HG02623 (cell line): ENCODE data around the gene DTX3L.

Experiments
- ATAC-seq: cut with Tn5 transposase; IDR thresholded peaks from one replicate; pipeline ENCODE4 v1.9.1; 2021; ENCODE audit warnings: moderate library complexity; ENCODE audit not compliant: unreplicated experiment

Gene DTX3L

GRCh38 chr3:122564155-122564912 lies at the start of gene DTX3L, which contains the start of gene PARP9:
Gene DTX3L, plus strand, starts transcription at chr3:122564338. Its CDS starts 89 bp downstream, at chr3:122564427.
Gene PARP9, minus strand, starts transcription at chr3:122564300. Its CDS starts 4,680 bp downstream, at chr3:122559620.
- peak; percentile 68 for ATAC-seq

GRCh38 chr3:122515020-122515468 lies 49.1 kb upstream of the DTX3L start:
- peak; percentile 1 for ATAC-seq

DNA sequence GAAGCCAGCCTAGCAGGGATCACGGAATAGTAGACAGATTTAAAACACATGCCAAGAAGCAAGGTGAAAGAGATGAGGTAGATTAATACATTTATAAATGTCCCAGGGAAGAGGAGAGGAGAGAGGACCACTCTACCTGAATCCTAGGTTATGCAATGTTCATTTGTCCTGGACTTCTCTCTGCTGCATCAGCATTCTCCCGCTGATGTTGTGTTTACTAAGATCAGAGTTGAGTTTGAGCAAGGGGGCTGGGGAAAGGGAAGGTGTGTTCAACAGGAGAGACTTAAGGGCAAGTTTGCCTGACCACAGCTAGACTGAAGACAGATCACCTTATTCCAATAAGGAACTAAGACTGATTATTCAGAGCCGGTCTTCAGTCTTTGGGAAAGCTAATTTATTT lies 48.3 kb upstream of the DTX3L start:
- no peak for ATAC-seq

DNA sequence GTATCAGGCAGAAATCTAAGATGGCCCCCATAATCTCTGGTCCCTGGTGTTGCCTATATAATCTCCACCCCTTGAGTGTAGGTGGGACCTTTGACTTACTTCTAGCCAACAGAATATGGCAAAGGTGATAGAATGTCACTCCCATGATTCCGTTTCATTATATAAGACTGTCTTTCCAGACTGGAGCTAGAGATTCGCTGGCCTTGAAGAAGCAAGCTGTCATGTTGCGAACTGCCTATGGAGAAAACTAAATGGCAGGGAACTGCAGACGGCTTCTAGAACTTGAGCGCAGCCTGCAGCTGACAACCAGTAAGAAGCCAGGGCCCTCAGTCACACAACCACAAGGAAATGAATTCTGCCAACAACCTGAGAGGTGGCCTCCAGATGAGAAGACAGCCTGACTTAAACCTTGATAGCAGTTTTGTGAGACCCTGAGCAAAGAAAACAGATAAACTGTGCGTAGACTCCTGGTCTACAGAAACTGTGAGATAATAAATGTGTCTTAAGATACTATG lies 47.2 kb upstream of the DTX3L start:
- ATAC-seq: no peak

DNA sequence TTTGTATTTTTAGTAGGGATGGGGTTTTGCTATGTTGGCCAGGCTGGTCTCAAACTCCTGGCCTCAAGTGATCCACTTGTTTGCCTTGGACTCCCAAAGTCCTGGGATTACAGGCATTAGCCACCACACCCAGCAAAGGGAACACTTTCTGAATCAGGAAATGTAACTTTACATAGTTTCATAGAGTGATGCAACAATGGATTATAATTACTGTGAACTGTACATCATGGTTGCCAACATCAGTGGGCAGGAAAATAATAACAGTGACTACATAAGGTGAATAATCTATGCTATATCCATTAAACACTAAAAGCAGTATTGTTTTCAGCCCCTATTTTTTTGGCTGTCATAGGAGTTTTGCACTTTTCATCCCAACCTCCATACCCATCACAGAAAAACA lies 44.4 kb upstream of the DTX3L start:
- no peak for ATAC-seq

DNA sequence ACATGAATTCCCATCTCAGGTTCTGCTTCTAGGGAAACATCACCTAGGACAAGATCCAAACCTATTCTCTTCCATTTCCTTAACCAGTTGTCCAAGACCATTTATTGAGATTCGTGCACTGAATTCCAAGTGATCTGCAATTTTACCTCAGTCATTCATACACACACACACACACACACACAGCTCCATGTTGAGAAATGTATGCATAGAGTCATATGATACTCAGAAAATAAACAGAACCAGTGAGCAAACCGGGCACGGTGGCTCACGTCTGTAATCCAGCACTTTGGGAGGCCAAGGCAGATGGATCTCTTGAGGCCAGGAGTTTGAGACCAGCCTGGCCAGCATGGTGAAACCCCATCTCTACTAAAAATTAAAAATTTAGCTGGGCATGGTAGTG lies 43.3 kb upstream of the DTX3L start:
- ATAC-seq: no peak

DNA sequence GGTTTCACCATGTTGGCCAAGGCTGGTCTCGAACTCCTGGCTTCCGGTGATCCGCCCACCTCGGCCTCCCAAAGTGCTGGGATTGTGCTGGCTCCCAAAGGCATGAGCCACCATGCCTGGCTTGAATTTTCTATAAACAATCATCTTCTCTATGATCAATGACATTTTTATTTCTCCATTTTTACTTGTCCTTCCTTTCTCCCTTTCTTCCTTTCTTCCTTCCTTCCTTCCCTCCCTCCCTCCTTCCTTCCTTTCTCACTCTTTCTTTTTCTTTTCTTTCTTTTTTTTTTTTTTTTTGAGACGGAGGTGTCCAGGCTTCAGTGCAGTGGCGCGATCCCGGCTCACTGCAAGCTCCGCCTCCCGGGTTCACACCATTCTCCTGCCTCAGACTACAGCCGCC lies 40.8 kb upstream of the DTX3L start:
- ATAC-seq: no peak

GRCh38 chr3:122530164-122530563 lies 34.0 kb upstream of the DTX3L start:
- ATAC-seq: no peak

DNA sequence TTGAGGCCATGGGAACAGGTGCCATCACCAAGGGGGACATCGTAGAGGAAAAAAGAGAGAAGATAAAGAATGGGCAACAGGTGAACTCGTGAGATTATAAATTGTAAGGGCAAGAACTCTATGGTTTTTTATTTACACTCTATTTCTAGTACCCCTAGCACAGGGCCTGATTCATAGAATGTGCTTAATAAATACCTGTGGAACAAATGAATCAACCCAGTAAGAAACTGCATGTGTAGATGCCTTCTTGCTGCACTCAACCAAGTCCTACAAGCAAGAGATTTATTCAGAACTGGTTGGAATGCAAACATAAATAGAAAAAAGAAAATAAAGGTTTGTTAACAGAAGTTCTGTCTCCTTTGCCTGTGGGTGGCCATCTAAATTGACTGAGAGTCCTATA lies 30.7 kb upstream of the DTX3L start:
- ATAC-seq: no peak

- peak; percentile 98 for ATAC-seq
These were observed 30.2 kb upstream of the DTX3L start for GRCh38 chr3:122533931-122534334.

GRCh38 chr3:122535964-122536631 lies 28.0 kb upstream of the DTX3L start:
- ATAC-seq: no peak

DNA sequence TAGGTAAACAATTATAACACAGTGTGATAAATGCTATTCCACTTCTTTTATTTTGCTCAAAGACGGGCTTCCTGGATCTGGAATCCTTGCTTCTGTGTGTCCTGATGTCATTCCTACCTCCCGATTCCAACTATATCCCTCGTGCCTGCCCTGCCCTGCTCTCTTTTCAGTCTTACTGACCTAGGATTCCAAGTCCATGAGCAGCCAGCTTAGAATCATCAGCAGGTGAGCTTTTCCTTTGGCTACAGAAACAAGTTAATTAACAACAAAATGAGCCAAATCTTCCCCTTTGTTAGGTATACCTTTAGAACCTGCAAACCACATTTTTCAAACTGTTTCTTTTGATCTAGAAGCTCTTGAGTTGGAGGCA lies 27.5 kb upstream of the DTX3L start:
- ATAC-seq: no peak

DNA sequence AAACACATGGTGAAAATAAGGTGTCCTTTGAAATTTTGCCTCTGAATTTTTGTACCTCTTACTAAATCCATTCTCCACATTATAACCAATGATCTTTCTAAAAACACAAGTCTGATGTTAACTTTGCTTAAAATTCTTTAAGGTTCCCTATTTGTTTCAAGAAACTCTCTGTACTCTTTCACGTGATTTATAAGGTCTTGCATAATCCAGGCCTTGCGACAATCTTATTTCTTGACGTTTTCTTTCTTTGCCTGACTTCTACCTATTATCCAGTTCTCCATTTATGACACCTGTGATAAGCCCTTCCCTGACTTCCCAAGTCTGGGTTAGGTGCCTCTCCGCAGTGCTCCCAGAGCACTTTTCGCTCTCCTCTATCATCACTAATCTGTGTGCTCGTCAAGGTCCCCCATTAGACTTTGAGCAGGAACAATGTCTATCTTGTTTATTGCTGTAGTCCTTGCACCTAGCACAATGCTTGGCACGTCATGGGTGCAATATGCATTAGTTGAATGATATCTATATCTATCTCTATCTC lies 25.1 kb upstream of the DTX3L start:
- no peak for ATAC-seq

GRCh38 chr3:122546151-122546550 lies 18.0 kb upstream of the DTX3L start:
- ATAC-seq: no peak

DNA sequence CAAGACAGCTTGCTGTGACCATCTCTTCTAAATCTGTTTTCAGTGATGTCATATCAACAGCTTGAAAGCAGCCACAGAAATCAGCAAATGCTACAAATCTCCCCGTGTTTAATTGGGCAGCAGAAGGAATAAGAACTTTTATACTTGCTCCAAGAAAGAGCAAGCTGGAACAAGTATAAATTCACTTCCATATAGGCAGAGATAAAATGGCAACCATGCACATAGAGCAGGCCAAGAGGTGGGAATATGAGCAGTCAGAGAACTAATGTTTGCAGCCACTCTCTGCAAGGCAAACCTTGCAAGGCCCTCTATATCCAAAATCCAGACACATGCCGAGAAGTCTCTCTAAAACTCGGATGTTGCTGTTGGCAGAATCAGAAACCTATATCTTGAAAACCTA lies 16.1 kb upstream of the DTX3L start:
- ATAC-seq: no peak

DNA sequence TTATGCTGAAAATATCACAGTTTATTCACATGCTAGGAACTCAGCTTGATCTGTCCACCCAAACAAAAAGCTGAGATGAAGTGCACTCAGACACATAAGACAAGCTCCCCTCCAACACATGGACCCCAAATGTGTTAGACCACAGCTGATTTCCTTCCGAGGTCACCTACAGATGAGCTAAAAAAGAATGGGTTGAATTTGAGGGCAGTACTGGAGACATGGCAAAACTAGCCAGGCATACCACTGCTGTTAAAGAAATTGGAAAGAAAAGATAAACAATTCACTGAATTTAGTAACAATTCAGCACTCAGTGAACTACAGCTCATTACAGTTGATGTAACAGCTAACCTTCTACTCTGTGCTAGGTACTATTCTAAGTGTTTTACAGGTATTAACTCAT lies 15.5 kb upstream of the DTX3L start:
- no peak for ATAC-seq

- no peak for ATAC-seq
These were observed 11.0 kb upstream of the DTX3L start for GRCh38 chr3:122553171-122553570.

GRCh38 chr3:122555275-122556071 lies 8.7 kb upstream of the DTX3L start:
- ATAC-seq: no peak

GRCh38 chr3:122557356-122557755 lies 6.8 kb upstream of the DTX3L start:
- ATAC-seq: no peak

- no peak for ATAC-seq
These were observed 5.5 kb upstream of the DTX3L start for GRCh38 chr3:122558605-122559004.

DNA sequence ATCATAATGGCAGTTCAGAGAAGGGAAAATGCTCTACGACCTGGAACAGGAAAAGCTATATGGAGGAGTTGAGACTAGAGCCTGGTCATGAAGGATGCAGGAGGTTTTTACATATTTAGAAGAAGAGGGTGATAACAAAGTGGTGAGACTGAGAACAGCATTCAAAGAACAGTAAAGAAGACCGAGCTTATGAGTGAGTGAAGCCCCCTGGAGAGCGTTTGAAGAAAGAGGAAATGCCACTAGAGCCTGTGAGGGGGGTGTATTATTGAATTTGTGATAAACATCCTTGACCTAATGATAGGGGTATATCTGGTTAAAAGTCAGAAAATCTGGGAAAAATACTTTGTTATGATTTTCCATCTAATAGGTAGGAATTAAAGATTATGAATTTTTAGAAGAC lies 4.2 kb upstream of the DTX3L start:
- no peak for ATAC-seq
